Measurements from ENCODE around the gene HSPG2.

Gene HSPG2

DNA sequence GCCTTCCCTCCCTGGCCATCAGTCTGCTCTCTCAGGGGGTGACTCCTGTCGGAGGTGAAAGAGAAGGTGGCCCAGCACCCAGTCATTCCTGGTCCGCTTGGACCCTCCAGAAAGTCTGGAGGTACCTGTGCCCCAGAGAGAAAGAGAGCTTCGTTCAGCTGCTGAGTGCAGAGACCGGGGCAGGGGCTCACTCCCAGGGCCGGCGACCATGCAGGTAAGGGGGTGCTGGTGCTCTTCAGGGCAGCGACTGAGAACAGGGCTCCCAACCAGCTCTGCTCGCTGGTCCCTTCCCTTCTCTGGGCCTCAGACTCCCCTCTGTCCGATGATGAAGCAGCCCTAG lies 30.1 kb downstream of the HSPG2 start:
- Histone ChIP-seq H2AK5ac (ENCODE audit: low read length) (peak overlapping the region; percentile 87), H3K27ac (ENCODE audit: low read depth, low read length) (peak overlapping the region; percentile 94), H3K23ac (ENCODE audit: low read length) (no peak overlapping the region), H2BK5ac (ENCODE audit: low read depth, low read length, poor library complexity) (peak overlapping the region; percentile 88), H4K12ac (ENCODE audit: low read depth, low read length) (no peak overlapping the region), H3K9ac (ENCODE audit: low read length) (peak overlapping the region; percentile 49), H3K79me2 (ENCODE audit: control insufficient read depth, insufficient read depth, low read length, poor library complexity) (peaks cover 25% of the 10 kb centered on the region), H3K14ac (ENCODE audit: low read length) (peak overlapping the region; percentile 78), H3K4me1 (ENCODE audit: control insufficient read depth in 1 of 2, insufficient read depth in 2 of 2, low read length in 2 of 2) (peaks cover 63 to 69% of the 10 kb centered on the region in 2 experiments), H3K36me3 (ENCODE audit: control insufficient read depth in 1 of 2, insufficient read depth in 2 of 2, low read length in 2 of 2) (no peaks in the 10 kb centered on the region), H2BK12ac (ENCODE audit: low read length) (peak overlapping the region; percentile 81), H3K27me3 (ENCODE audit: insufficient read depth, low read length) (no peaks in the 10 kb centered on the region), H3K18ac (ENCODE audit: low read length) (peak overlapping the region; percentile 50), H4K91ac (ENCODE audit: low read depth, low read length) (peak overlapping the region; percentile 78), H3K9me3 (ENCODE audit: insufficient read depth, low read depth, low read length) (no peaks in the 10 kb centered on the region), H3K79me1 (ENCODE audit: low read length) (peaks cover 66% of the 10 kb centered on the region), H4K8ac (ENCODE audit: low read depth, low read length) (peak overlapping the region; percentile 15), H3K4me2 (ENCODE audit: low read length) (peak overlapping the region; percentile 22), H2BK120ac (ENCODE audit: insufficient read depth, low read length, poor library complexity) (peak overlapping the region; percentile 67), H3K4me3 (ENCODE audit: low read depth, low read length) (no peak overlapping the region), H3K4ac (ENCODE audit: low read depth, low read length) (peak overlapping the region; percentile 28), H2AFZ (ENCODE audit: insufficient read depth, low read length, poor library complexity) (peak overlapping the region; percentile 23)
- no peak for DNase-seq
- no CpG with 5 or more reads among the region's 9 CpGs for WGBS (ENCODE audit: extremely low coverage, insufficient coverage, insufficient read length)

DNA sequence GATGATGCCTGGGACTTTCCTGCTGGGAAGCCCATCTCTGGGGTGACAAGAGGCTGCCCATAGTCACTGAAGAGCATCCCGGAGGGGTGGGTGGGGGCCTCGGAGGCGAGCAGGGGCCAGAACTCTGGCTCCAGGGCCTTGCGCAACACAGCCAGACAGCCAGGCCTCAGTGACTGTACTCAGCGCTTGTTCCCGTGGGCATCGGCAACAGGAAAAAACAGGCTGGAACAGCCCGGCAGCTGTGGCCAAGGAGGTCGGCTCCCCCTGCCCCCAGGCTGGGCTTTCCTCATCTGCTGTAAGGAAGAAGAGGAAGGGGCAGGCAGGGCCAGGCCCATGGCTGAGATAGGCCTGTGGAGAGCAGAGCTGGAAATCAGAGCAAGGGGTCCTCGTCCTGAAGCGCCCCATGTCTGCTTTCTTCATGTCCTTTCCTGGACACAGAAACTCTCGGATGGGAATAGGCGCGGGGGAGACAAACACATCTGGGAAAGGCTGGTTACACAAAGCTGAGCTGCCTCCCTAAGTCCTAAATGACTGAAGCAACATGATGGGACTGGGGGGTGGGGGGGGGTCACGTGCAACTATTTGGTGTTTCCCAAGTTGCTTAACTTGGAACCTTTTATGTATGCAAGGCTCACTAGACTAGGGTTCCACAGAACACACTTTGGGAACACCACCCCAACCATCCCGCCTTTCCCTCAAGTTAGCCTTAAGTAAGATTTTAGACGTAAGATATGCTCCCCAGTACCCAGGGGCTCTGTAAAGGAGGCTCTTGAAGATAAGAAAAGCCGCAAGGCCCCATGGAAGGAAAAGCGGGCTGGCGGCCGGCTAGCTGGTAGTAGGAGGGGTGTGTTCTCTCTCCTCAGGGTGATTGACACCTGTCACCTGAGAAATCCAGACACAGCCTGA lies 30.7 kb downstream of the HSPG2 start:
- peak overlapping the region; percentile 13 for H4K12ac ChIP-seq (ENCODE audit: low read depth, low read length)
- peak; percentile 29 to 42 for DNase-seq
- H3K27ac ChIP-seq (ENCODE audit: low read depth, low read length), result peak overlapping the region; percentile 94
- no peak overlapping the region for H2AFZ ChIP-seq (ENCODE audit: insufficient read depth, low read length, poor library complexity)
- peaks cover 28% of the 10 kb centered on the region for H3K79me2 ChIP-seq (ENCODE audit: control insufficient read depth, insufficient read depth, low read length, poor library complexity)
- H3K4me1 ChIP-seq (ENCODE audit: control insufficient read depth in 1 of 2, insufficient read depth in 2 of 2, low read length in 2 of 2), result peaks cover 68 to 70% of the 10 kb centered on the region in 2 experiments
- peaks cover 67% of the 10 kb centered on the region for H3K79me1 ChIP-seq (ENCODE audit: low read length)
- H3K18ac ChIP-seq (ENCODE audit: low read length), result peak overlapping the region; percentile 51
- H3K36me3 ChIP-seq (ENCODE audit: control insufficient read depth in 1 of 2, insufficient read depth in 2 of 2, low read length in 2 of 2), result no peaks in the 10 kb centered on the region
- no peak overlapping the region for H3K4me3 ChIP-seq (ENCODE audit: low read depth, low read length)
- peak overlapping the region; percentile 66 for H4K8ac ChIP-seq (ENCODE audit: low read depth, low read length)
- H3K4me2 ChIP-seq (ENCODE audit: low read length), result no peak overlapping the region
- peak overlapping the region; percentile 65 for H2AK5ac ChIP-seq (ENCODE audit: low read length)
- no peak overlapping the region for H3K23ac ChIP-seq (ENCODE audit: low read length)
- peak overlapping the region; percentile 31 for H3K4ac ChIP-seq (ENCODE audit: low read depth, low read length)
- H2BK12ac ChIP-seq (ENCODE audit: low read length), result peak overlapping the region; percentile 81
- peak overlapping the region; percentile 47 for H3K14ac ChIP-seq (ENCODE audit: low read length)
- no peaks in the 10 kb centered on the region for H3K9me3 ChIP-seq (ENCODE audit: insufficient read depth, low read depth, low read length)
- no CpG with 5 or more reads among the region's 21 CpGs for WGBS (ENCODE audit: extremely low coverage, insufficient coverage, insufficient read length)
- peak overlapping the region; percentile 84 for H2BK120ac ChIP-seq (ENCODE audit: insufficient read depth, low read length, poor library complexity)
- H2BK5ac ChIP-seq (ENCODE audit: low read depth, low read length, poor library complexity), result peak overlapping the region; percentile 88
- no peaks in the 10 kb centered on the region for H3K27me3 ChIP-seq (ENCODE audit: insufficient read depth, low read length)
- H4K91ac ChIP-seq (ENCODE audit: low read depth, low read length), result peak overlapping the region; percentile 78
- H3K9ac ChIP-seq (ENCODE audit: low read length), result peak overlapping the region; percentile 39

DNA sequence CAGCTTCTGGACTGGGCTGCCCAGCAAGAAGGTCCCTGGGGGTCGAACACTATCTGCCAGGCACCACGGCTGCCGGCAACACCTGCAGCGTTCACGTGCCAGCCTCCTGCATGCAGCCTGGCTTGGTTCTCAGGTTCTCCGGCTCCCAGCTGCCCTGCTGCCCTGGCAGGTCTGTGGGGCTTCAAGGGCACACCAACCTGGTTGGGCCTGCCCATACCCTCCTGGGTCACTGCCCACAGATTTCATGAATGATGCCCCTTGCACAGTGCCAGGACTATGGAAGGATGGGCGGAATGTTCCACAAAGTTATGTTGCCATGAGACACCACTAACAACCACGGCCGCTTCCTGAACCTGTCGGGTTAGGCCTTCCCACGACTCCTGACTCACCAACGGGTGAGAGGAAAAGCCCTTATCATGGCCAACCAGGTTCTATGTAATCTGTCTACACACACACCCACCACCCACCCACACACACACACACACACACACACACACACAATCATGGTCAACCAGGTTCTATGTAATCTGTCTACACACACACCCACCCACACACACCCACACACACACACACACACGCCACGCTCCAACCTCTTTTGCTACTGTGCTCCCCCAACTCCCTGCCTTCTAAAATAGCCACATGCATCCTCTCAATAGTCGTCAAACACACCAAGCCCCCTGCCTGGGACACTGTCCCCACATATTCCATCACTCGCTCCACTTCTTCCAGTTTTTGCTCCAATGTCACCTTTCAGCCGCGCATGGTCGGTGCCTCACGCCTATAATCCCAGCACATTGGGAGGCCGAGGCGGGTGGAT lies 32.2 kb downstream of the HSPG2 start:
- peak overlapping the region; percentile 21 for H3K4ac ChIP-seq (ENCODE audit: low read depth, low read length)
- peak overlapping the region; percentile 7 for H2AFZ ChIP-seq (ENCODE audit: insufficient read depth, low read length, poor library complexity)
- no peak overlapping the region for H3K4me2 ChIP-seq (ENCODE audit: low read length)
- H3K4me1 ChIP-seq (ENCODE audit: control insufficient read depth in 1 of 2, insufficient read depth in 2 of 2, low read length in 2 of 2), result peaks cover 68 to 73% of the 10 kb centered on the region in 2 experiments
- peak overlapping the region; percentile 68 for H3K14ac ChIP-seq (ENCODE audit: low read length)
- H3K27ac ChIP-seq (ENCODE audit: low read depth, low read length), result peak overlapping the region; percentile 88
- H4K8ac ChIP-seq (ENCODE audit: low read depth, low read length), result peak overlapping the region; percentile 43
- peaks cover 68% of the 10 kb centered on the region for H3K79me1 ChIP-seq (ENCODE audit: low read length)
- peak overlapping the region; percentile 55 for H2BK5ac ChIP-seq (ENCODE audit: low read depth, low read length, poor library complexity)
- no peak overlapping the region for H3K23ac ChIP-seq (ENCODE audit: low read length)
- no peak overlapping the region for H3K4me3 ChIP-seq (ENCODE audit: low read depth, low read length)
- H2BK12ac ChIP-seq (ENCODE audit: low read length), result peak overlapping the region; percentile 55
- peak overlapping the region; percentile 72 for H2AK5ac ChIP-seq (ENCODE audit: low read length)
- H3K9ac ChIP-seq (ENCODE audit: low read length), result no peak overlapping the region
- H3K18ac ChIP-seq (ENCODE audit: low read length), result peak overlapping the region; percentile 83
- peaks cover 22% of the 10 kb centered on the region for H3K79me2 ChIP-seq (ENCODE audit: control insufficient read depth, insufficient read depth, low read length, poor library complexity)
- H4K91ac ChIP-seq (ENCODE audit: low read depth, low read length), result peak overlapping the region; percentile 88
- H2BK120ac ChIP-seq (ENCODE audit: insufficient read depth, low read length, poor library complexity), result peak overlapping the region; percentile 72
- H3K36me3 ChIP-seq (ENCODE audit: control insufficient read depth in 1 of 2, insufficient read depth in 2 of 2, low read length in 2 of 2), result no peaks in the 10 kb centered on the region
- H3K27me3 ChIP-seq (ENCODE audit: insufficient read depth, low read length), result no peaks in the 10 kb centered on the region
- peak; percentile 86 to 90 for DNase-seq
- no CpG with 5 or more reads among the region's 22 CpGs for WGBS (ENCODE audit: extremely low coverage, insufficient coverage, insufficient read length)
- H4K12ac ChIP-seq (ENCODE audit: low read depth, low read length), result no peak overlapping the region
- no peaks in the 10 kb centered on the region for H3K9me3 ChIP-seq (ENCODE audit: insufficient read depth, low read depth, low read length)

DNA sequence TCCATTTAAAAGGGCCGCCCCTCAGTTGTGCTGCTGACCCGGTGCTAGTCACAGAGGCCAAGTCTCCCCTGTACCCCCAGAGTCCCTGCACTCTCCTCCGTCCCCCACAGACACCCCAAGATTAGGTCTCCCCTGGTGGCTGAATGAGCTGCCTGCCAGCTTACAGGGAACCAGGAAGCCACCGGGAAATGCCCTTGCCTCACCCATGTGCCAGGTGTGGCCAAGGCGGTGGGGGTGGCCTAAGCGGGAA lies 32.7 kb downstream of the HSPG2 start:
- Histone ChIP-seq H3K9me3 (ENCODE audit: insufficient read depth, low read depth, low read length) (no peaks in the 10 kb centered on the region), H3K4me2 (ENCODE audit: low read length) (no peak overlapping the region), H3K4me1 (ENCODE audit: control insufficient read depth in 1 of 2, insufficient read depth in 2 of 2, low read length in 2 of 2) (peaks cover 68 to 73% of the 10 kb centered on the region in 2 experiments), H3K79me1 (ENCODE audit: low read length) (peaks cover 68% of the 10 kb centered on the region), H3K36me3 (ENCODE audit: control insufficient read depth in 1 of 2, insufficient read depth in 2 of 2, low read length in 2 of 2) (no peaks in the 10 kb centered on the region), H4K12ac (ENCODE audit: low read depth, low read length) (no peak overlapping the region), H3K9ac (ENCODE audit: low read length) (no peak overlapping the region), H3K79me2 (ENCODE audit: control insufficient read depth, insufficient read depth, low read length, poor library complexity) (peaks cover 19% of the 10 kb centered on the region), H4K8ac (ENCODE audit: low read depth, low read length) (peak overlapping the region; percentile 43), H3K18ac (ENCODE audit: low read length) (peak overlapping the region; percentile 83), H2BK12ac (ENCODE audit: low read length) (peak overlapping the region; percentile 55), H3K4ac (ENCODE audit: low read depth, low read length) (peak overlapping the region; percentile 21), H3K27ac (ENCODE audit: low read depth, low read length) (peak overlapping the region; percentile 88), H2BK120ac (ENCODE audit: insufficient read depth, low read length, poor library complexity) (peak overlapping the region; percentile 57), H4K91ac (ENCODE audit: low read depth, low read length) (peak overlapping the region; percentile 88), H2AFZ (ENCODE audit: insufficient read depth, low read length, poor library complexity) (peak overlapping the region; percentile 7), H2AK5ac (ENCODE audit: low read length) (peak overlapping the region; percentile 65), H3K23ac (ENCODE audit: low read length) (no peak overlapping the region), H3K27me3 (ENCODE audit: insufficient read depth, low read length) (no peaks in the 10 kb centered on the region), H3K14ac (ENCODE audit: low read length) (peak overlapping the region; percentile 68), H2BK5ac (ENCODE audit: low read depth, low read length, poor library complexity) (peak overlapping the region; percentile 55), H3K4me3 (ENCODE audit: low read depth, low read length) (no peak overlapping the region)
- no peak for DNase-seq
- no CpG with 5 or more reads among the region's 6 CpGs for WGBS (ENCODE audit: extremely low coverage, insufficient coverage, insufficient read length)

Measured in trophoblast cell (in vitro differentiated cells and primary cell).